HG03378 (cell line): ENCODE data around the gene ARAP1.

Experiments used
- ATAC-seq: cut with Tn5 transposase; IDR thresholded peaks from one replicate; pipeline ENCODE4 v1.9.1; 2021; ENCODE audit warnings: mild to moderate bottlenecking, moderate library complexity; ENCODE audit not compliant: unreplicated experiment

Gene ARAP1

DNA sequence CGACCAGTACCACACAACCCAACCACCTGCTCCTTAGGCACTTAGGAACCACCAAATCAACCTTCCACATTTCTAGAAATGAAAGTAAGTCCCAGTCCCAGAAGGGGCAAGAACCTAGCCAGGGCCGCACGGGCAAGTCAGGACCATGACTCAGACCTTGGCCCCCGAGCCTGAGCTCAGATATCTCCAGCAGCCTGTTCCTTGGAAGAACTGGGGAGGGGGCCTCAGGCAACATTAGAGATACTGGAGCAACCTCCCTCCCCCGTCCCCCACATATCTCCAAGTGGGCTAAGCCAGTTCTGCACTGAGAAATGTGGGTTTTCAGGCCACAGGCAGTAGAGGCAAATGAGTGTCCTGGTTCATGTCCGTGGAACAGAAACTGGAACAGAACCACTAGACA lies 7.7 kb downstream of the ARAP1 start:
- no peak for ATAC-seq

DNA sequence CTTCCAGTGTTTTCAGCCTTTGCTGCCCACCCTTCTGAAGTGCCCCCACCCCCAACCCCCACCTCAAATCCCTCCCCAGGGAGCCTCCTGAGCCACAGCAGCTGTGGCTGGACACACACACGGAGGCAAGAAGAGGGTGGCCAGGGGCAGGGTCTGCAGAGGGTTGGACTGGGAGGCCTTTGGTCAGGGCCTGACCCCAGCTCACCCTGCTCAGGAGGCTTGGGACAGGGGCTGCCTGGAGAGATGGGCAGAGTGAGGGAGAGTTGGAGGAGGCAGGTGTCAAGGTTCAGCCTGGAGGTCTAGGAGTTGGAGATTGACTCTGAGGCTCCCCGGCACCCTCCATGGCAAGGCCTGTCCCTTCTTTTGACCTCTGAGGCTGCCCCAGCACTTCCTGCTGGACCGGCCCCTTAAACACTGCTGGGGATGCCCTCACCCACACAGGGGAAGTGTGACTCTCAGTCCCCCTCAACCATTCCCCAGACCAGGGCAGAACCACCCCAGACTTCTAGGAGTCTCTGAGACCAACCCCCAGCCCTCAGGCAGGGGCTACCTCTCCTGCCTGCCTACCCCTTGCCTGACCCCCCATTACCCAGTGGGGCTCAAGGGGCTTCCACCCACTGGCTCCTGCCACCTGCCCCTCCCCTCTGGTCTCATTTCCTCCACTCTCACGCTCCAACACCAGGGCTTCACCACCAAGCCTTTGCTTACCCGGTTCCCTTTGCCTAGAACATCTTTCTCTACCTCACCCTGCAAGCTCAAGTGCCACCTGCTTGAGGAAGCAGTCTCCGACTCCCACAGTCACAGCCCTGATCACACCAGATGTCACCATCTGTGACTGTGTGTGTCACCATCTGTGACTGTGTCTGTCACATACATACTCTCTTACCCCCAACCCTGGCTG lies 8.6 kb downstream of the ARAP1 start:
- no peak for ATAC-seq

DNA sequence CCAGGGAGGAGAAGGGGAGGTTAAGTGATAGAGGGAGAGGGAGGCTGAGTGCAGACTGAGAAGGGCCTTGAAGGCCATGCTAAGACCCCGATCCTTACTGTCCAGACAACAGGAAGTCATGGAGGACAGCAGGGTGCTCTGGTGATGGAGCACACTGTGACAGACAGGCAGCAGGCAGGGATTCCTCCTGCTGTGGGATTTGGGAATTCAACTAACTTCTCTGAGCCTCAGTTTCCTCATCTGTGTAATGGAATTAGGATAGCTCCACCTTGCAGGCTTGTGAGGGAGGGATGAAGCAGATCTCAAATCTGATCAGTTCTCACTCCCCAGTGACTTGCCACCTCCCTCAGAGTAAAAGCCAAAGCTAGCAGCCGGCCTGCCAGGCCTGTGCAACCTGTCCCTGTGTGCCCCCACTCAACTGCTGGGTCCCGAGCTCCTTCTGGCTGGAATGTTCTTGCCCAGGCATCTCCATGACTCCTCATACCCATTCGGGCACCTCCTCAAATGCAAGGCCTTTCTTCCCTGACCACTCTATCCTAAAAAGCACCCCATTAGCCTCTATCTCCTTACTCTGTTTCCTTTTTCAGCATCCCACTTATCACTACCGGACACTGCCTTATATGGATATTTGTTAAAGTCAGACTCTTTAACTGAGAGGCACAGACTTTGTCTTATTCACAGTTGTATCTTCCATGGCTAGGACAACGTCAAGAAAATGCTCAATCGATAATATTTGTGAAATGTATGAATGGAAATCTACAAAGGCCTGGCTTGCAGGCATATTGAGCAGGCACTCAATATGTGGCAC lies 9.5 kb downstream of the ARAP1 start:
- ATAC-seq: no peak

DNA sequence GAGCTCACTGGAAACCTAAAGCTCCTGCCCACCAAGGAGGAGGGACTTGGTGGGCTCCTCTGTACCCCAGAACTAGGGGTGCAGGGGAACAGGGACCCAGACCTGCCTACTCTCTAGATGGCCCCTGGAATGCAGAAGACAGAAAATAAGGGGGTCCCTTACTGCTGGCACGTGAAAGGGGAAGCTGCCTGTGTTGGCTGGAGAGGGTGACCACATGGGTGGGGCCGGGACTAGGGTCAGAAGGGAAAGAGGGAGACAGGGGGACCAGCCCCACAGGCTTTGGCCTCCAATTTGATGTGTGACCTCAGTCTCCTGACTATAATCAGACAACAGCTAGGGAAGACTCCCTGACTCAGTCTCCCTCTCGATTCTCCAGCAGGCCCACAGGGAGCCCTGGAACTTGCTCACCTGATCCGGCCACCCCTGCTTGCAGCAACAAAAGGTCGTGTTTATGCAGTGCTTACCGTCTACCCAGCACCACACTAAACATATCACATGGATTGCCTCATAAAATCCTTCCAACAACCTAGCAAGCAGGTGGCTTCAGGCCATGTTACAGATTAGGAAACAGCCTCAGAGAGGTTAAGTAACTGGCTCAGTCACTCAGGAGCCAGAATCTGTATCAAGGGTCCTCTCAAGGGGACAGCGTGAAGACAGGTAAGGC lies 10.2 kb downstream of the ARAP1 start:
- no peak for ATAC-seq

DNA sequence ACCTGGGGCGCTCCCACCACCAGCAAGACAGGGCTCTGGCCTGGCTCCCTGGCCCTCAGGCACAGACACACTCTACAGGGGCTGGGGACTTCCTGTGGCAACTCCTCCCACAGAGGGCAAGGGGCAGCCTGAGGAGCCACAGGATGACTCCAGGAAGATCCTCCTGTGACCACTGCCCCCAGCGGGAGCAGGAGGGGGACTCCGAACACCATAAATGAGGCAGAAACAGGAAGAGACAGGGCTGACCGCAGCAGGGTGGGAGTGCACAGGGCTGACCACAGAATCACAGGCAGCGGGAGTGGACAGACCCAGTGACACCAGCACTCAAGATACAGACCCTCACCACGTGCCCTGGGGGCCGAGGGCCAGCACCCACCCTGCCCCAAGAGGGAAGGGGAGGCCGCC lies 10.8 kb downstream of the ARAP1 start:
- ATAC-seq: no peak

DNA sequence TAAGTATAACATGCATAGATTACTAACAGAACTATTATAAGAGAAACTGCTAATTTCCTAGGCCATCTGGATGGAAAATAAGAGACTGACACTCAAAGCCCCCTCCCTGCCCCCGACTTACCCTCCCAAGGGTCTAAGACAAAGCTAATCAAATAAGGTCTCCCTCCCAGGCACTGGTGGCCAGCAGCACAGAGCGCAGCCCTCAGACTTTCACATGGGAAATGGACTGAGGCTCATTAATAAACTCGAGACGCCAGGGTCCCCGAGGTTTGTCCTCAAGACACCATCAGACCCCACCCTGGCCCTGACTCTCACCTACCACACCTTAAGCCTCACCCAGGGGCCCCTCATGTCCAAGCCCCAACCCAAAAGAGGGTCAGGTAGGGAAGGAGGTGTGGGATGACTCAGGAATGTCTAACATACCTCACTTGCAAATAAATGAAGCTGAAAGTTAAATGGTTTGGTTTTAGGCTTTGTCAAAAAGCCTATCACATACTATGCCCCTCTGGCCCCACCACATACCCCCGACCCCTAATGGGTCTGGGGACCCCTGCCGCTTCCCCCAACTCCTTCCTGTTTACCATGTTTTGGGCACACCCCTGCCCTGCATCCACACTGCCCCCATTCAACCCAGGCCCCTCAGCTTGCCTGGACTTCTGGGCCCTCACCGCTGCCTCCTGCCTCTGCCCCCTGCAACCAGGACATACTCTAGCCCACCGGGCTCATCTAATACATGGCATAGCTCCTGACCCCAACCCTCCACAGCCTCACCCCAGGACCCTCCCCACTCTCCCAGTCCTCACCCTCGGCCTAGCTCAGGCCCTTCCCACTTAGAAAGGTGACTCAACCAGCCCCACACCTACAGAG lies 11.4 kb downstream of the ARAP1 start:
- ATAC-seq: no peak

DNA sequence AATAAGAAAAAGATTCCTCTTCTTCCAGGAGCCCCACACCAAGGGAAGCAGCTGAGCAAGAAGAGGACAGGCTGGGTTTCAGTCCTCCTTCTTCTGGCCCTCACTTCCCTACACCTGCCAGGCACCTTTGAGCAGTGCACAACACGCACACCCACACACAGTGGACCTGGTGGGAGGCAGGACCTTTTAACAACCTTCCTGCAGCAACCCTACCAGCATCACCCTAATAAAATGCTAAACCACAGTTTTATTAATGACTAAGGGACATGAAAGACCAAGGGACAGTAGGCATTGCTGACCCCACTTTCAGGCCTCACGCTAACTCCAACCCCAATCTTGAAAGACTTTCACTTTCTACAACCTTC lies 12.2 kb downstream of the ARAP1 start:
- ATAC-seq: no peak

DNA sequence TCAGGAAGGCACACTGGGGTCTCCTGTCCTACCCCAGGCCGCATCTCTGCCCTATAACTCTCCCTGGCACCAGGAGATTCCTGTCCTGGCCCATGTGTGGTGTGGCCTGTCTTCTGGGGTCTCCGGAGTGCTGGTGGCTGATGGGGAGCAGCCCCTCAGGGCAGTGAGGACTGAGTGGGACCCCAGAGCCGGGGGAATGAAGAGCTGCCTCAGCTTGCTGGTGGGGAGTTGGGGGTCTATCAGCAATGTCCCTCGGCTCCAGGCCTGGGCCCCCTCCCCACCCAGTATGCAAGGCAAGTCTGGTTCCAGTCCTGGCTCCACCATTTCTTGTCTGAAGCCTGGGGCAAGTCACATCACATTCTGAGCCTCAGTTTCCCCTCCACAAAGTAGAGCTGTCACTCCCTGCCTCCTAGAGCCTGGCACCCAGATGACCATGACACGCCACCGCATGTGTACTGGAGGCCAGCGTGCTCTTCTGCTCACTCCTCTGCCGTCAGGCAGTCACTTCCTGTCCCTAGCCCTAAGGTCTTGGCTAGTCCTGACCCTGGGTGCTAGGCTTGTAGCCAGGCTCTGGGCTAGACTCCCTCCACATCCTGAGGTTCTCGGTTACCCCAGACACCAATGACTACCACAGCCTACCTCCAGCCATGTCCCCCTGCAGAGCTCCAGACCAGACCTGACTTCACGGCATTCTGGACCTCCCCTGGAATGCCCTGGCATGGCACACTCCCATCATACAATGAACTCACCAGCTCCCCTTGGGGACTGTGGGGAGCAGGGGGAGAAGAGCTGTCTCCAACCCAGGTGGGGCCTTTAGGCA lies 12.8 kb downstream of the ARAP1 start:
- no peak for ATAC-seq

DNA sequence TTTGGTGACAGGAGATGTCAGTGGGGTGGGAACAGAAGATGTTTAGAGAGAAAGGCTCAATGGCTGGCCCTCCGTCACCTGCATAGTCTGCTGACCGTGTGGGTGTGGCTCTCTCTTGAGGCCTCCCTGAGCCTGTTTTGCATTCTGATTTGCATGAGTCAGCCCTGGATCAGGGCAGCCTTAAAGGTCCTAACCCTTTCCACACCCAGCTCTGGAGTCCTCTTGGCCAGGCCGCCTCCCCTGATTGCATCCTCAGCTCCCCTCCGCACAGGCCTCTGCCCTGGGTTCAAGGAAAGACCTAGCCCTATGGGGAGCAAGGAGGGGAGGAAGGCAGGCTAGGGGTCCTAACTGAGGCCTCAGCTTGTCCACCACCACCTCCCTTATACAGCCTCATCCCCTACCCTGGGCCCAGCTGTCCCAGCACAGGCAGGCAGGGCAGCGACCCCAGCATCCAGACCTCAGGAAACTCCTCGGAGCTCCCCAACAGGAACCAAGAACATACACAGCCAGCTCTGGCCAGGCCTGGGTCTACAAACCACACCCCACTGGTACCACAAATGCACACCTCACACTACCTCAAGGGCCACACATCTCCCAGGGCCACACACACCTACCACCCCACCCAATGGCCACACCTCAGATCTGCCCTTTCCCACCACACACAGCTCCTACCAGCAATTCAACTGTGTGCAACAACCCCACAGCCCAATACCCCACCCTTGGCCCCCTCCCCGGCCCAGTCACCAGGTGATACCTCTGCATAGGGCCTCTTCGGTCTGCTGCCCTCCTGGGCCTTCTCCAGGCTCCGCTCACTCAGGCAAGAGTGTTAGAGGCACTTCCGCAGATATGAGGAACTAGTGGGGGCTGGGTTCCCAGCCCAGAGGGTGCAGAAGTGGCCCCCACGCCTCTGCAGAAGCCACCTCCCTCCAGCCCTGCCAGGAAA lies 13.7 kb downstream of the ARAP1 start:
- ATAC-seq: no peak

DNA sequence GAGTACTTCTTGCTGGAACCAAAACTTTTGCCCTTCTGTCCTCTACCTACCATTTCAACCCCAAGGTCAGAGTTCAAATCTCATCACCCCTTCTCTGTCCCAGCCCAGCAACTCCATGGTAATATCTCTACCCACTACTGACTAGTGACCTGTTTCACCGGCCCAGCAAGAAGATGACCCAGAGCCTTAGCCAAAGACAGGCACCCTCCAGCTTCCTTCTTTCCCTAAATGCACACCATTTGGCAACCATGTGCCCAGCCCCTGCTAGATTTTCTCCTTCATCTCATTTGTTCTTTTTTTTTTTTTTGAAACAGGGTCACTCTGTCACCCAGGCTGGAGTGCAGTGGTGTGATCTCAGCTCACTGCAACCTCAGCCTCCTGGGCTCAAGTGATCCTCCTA lies 14.9 kb downstream of the ARAP1 start:
- no peak for ATAC-seq

DNA sequence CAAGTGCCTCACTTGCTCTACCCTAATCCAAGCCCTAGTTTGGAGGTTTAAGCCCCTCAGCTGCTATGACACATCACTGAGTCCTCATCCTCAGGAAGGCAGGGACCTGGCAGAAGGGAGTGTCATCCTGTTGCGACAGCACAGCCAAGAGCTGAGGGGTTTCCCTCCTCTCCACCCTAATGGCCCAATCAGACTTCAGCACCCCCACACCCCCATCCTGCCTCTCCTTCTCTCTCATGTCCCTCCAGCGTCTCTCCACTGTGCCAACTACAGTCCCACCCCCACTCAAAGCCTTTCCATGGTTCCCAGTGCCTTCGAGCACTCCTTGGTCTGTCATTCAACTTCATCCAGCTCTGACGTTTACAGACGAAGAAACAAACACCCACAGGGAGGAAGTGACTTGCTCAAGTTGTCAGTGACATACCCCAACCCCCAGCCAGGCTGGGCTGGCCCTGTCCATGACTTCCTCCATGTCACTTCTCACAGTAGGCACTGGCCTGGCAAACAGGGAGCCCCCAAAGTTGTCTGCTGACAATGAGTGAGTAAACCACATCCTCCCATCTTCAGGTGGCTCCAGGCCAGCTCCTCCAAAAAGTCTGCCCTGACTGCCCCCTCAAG lies 15.6 kb downstream of the ARAP1 start:
- no peak for ATAC-seq

DNA sequence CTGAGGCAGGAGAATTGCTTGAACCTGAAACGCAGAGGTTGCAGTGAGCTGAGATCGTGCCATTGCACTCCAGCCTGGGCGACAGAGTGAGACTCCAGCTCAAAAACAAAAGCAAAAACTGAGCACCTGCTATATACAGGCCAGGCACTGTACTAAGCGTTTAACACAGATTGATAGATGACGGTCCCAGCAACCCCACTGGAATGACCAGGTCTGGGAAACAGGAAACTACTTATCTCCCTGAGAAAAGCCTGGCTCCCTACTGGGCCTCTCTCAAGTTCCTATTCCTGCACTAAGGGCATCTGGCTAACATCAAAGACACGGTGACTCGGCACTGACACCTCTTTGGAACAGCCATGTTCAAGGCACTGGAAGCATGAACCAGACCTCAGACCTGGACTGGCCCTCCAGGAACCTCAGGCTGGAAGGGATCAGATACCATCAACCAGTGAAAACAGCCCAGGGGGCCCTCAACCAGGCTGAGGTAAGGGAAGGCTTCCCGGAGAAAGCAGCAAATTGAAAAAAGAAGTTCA lies 16.6 kb downstream of the ARAP1 start:
- no peak for ATAC-seq

DNA sequence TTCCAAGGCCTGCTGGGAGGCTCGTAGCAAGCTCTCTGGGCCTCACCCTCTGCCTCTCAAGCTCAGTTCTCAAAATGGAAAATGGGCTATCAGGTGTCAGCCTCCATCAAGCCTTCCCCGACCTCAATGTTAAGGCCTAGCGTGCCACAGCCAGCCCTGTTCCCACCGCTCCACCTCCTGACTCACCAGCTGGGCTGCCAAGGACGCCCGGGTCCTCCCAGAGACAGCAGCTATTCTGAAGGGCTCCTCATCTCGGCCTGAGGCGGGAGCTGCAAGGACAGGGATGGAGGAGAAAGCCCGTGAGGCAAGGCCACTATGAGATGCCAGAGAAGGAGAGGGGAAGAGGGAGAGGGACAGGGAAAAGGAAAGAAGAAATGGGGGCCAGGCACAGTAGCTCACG lies 19.9 kb downstream of the ARAP1 start:
- ATAC-seq: no peak

DNA sequence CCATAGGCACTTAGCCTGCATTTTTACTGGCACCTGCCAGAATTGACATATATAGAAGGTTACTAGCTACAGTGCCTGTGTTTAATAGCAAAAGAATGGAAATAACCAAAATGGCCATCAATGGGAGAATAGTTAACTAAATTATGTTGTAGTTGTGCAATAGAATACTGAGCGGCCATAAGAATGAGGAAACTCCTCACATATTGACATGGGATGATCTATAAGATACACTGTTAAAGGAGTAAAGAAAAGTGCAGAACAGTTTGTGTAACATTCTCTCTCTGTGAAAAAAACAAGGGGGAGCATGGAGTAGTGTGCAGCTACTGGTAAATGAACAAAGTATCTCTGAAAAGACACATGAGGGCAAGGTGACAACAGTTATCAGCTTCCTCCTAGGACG lies 21.5 kb downstream of the ARAP1 start:
- ATAC-seq: no peak

DNA sequence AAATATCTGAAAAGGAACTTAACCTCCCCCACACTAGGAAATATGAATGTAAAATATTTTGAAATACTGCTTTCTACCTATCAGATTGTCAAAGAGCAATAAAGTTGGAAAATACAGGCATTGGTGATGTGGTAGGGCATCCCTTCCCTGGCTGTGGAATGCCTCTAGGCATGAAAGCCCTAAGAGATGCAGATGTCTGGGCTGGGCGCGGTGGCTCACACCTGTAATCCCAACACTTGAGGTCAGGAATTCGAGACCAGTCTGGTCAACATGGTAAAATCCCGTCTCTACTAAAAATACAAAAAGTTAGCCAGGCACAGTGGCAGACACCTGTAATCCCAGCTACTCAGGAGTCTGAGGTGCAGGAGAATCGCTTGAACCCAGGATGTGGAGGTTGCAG lies 22.0 kb downstream of the ARAP1 start:
- no peak for ATAC-seq

DNA sequence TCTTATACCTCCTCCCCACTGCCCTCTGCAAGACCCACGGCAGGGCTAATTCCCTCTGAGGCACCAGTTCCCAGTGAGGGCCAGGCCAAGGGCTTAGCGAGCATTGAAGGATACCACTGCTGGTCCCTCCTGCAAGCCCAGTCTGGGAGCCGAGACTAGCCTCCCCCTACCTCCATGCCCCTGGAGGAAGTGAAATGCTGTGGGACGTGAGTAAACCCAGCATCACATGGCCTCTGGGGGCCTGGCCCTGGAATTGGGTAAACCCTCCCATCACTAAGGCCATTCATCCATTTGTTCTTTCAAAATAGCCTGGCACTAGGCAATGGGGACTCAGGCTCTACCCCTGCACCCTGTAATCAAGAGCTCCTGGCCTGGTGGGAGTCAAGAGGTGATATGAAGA lies 24.7 kb downstream of the ARAP1 start:
- ATAC-seq: no peak

DNA sequence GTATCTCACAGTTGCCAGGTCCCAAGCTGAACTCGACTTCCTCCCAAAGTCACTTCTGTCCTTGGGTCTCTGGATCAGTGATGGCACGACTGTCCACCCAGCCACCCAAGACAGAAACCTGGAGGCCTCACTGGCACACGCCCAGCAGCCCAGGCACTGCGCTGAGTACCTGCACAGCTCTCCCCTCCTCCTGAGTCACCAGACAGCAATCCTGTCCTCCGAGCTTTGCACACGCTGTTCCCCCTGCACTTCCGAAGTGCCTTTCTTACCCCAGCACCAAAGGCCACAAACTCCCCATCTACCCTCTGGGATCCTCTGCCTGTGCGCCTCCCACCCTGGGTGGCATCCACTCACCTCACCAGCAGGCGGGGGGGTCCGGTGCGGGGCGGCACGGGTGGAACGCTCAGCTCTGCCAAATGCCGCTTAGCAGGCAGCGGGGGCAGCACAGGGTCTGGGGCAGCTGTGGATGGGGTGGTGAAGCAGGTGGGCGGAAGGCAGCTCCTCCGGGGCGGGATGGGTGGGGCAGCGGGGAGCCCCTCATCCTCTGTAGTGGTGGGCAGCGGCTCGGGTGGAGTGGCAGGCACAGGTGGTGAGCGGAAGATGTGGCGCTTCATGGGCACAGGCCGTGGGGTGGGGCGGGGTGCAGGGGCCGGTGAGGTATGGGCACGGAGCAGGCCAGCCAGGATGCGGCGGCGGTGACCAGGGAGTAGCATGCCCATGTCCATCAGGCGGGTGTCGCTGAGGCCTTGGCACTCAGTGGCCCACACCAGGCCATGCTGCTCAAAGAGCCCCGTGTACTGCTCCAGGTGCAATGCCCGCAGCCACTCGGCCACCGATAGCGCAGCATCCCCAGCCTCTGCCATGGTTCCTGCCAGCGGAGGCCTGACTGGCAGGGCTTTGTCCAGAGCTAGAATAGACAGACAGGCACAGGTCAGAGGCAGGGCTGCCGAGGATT lies 25.7 kb downstream of the ARAP1 start:
- no peak for ATAC-seq
